Testis (tissue), 3 donors: ENCODE measurements around the gene PTPRD. TPM values are rescaled to one million over a fixed set of nuclear protein-coding genes. Genes with fewer than 3 reads are reported as not detected.

Experiments used
- DNase-seq: peaks from one replicate; pipeline ENCODE4 v3.0.0-alpha.2; 2019
- H3K27ac ChIP-seq, 2 donors: fragments of 200-600 bp; sonication (generic); one replicate each; pipeline ENCODE4 v1.5.1; 2019
- H3K27me3 ChIP-seq: fragments of 200-600 bp; sonication (generic); one replicate; pipeline ENCODE4 v1.5.1; 2019
- H3K36me3 ChIP-seq: fragments of 200-600 bp; sonication (generic); one replicate; pipeline ENCODE4 v1.5.1; 2017; ENCODE audit warnings: low read depth; ENCODE audit errors: missing control alignments
- H3K4me1 ChIP-seq: fragments of 200-600 bp; sonication (generic); one replicate; pipeline ENCODE4 v1.5.1; 2019
- H3K4me3 ChIP-seq, 2 donors: fragments of 200-600 bp; sonication (generic); one replicate each; pipeline ENCODE4 v1.5.1; 2017 to 2019
- H3K9me3 ChIP-seq: fragments of 200-600 bp; sonication (generic); one replicate; pipeline ENCODE4 v1.5.1; 2017
- POLR2A ChIP-seq: fragments of 450-650 bp; IDR thresholded peaks from one replicate; pipeline ENCODE4 v1.6.1; 2017; ENCODE audit warnings: antibody characterized with exemption, mild to moderate bottlenecking, moderate library complexity
- WGBS, 2 donors: methylation state at CpG; one replicate each; pipeline ENCODE4 v1.1.5; 2018; 5-methylcytosine and 5-hydroxymethylcytosine counted together
- intact Hi-C: fragments of 100-400 bp; cut with DNase I; formaldehyde crosslinking; loops from one replicate; pipeline ENCODE4 v1.15.1; 2023; ENCODE audit warnings: low total_unique reads
- polyA plus RNA-seq: library from polyadenylated mRNA; stranded (reverse); fragments of 350-450 nt; fragmentation: Illumina TruSeq; extraction: RNeasy Lipid Tissue Mini Kit (QIAGEN cat#74804); gene quantifications from one replicate; pipeline ENCODE4 v1.2.3, GENCODE V29; 2014; ENCODE audit warnings: low read depth, low replicate concordance; ENCODE audit not compliant: insufficient read depth
- total RNA-seq, 2 donors: library from RNA; depleted of rRNA; stranded (reverse); fragments of >200 nt; gene quantifications; one replicate each; pipeline ENCODE4 v1.2.3, GENCODE V29; 2016
- TF ChIP-seq, protein P1 (sequence below), 3 experiments: fragments of 450-650 bp in 2 of 3; fragments of 200-600 bp in 1 of 3; sonication (generic) in 1 of 3; IDR thresholded peaks; one replicate each; pipeline ENCODE4 v1.5.1; 2016 to 2019; ENCODE audit warnings: antibody characterized with exemption in 3 of 3, mild to moderate bottlenecking in 2 of 3, moderate library complexity in 1 of 3

Gene PTPRD
- total and polyA plus RNA-seq, 3 donors from 2014 or later, result 15.4 to 33.6 (median 32.5) TPM

DNA sequence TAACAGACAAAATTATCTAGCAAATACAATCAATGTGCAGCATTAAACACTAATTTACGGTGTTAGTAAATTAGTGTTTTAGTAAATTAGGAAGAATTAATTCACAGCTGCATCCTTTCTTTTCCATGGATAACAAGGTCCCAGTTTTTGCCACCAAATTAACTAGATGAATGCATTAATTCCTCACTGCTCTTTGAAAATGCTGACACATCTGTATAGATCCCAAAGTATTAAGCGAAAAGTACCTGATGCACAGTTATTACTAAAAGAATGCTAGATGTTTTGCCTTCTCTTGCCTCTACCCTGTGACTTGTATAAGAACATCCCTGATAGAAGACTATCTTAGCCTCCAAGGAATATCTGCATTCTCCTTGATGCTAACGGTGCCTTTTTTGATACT is 2200.5 kb downstream of the PTPRD start:
- intact Hi-C loops, result no loop called here
- no peak overlapping the region for H3K4me3 ChIP-seq
- no peaks in the 10 kb centered on the region for H3K36me3 ChIP-seq
- H3K4me1 ChIP-seq, result no peaks in the 10 kb centered on the region
- no peaks in the 10 kb centered on the region for H3K9me3 ChIP-seq
- H3K27me3 ChIP-seq, result no peaks in the 10 kb centered on the region
- DNase-seq, result no peak
- TF ChIP-seq, protein P1, sequence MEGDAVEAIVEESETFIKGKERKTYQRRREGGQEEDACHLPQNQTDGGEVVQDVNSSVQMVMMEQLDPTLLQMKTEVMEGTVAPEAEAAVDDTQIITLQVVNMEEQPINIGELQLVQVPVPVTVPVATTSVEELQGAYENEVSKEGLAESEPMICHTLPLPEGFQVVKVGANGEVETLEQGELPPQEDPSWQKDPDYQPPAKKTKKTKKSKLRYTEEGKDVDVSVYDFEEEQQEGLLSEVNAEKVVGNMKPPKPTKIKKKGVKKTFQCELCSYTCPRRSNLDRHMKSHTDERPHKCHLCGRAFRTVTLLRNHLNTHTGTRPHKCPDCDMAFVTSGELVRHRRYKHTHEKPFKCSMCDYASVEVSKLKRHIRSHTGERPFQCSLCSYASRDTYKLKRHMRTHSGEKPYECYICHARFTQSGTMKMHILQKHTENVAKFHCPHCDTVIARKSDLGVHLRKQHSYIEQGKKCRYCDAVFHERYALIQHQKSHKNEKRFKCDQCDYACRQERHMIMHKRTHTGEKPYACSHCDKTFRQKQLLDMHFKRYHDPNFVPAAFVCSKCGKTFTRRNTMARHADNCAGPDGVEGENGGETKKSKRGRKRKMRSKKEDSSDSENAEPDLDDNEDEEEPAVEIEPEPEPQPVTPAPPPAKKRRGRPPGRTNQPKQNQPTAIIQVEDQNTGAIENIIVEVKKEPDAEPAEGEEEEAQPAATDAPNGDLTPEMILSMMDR (IDR thresholded peaks at IDR 0.05), result no peak
- TF ChIP-seq POLR2A, result no peak
- no peak overlapping the region for H3K27ac ChIP-seq
- WGBS, 2 donors, result 92% methylated on average over 3 of the region's 3 CpGs

DNA sequence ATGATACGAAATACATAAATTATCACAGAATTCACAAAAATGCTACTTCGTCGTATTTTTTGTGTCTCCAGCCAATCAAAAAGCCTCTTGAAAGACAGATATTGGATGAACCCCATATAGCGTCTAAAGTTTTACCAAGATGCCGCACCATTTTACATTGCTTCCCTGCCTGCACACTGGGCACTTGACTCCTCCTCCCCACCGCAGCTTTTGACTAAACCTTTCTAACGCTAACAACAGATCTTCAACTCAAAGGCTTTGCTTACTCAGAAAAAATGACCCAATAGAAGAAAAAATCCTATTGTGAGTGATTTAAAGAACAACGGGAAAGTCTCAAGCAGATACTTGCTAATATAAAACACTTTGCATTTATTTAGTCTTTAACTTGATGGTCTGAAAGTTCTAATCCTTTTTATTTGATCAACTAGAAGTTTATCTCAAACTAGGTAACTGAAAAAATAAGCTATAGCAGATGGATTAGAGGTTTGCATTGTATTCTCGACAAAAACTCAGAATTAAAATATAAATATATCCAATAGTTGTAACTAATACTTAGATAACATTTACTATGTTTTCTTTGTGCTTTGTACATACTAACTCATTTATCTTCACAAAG is 2204.1 kb downstream of the PTPRD start:
- no peak for DNase-seq
- WGBS, 2 donors, result 74 to 81% methylated on average over 9 of the region's 9 CpGs

DNA sequence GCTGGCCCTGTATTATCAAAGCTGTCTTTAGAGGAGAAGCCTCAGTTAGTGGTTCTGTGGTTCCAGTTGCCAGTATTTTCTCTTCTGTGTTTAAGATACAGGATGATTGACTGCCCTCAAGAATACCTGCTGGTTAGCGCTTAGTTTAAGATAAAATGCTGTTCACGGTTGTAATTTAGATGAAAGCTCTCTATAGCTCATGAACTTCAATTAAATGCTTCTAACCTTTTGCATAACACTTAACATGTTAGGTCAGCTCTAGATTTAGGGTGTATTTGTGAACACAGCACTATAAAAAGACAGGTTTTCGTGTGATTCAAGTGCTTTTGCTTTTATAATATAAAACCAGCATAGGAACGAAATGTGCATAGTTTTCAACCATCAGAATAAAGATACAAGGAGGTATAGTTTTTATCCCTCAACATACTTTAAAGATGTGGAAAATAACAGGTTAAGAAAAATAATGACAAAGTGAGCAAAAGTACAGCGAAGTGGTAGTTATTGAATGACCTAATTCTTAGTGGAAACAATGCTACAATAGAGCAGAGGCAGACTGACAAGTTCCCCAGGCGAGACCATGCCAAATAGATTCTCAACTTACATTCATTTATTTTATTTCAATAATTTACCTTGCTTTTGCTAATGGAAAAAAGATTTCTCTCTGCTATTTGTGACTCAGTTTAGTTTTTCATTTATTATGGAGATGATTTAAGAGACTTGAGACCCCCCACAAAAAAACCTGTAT is 2210.7 kb downstream of the PTPRD start:
- WGBS, 2 donors, result 73 to 78% methylated on average over 6 of the region's 6 CpGs
- intact Hi-C loops, result no loop called here

More for the DNA sequence above, 2204.1 kb downstream of the PTPRD start:
- intact Hi-C loops, result no loop called here
- Histone ChIP-seq H3K9me3 (no peaks in the 10 kb centered on the region), H3K36me3 (no peaks in the 10 kb centered on the region), H3K4me1 (no peaks in the 10 kb centered on the region), H3K27ac (no peak overlapping the region), H3K4me3 (no peak overlapping the region), H3K27me3 (no peaks in the 10 kb centered on the region)
- TF ChIP-seq, protein P1 (IDR thresholded peaks at IDR 0.05), result no peak
- no peak for TF ChIP-seq POLR2A

DNA sequence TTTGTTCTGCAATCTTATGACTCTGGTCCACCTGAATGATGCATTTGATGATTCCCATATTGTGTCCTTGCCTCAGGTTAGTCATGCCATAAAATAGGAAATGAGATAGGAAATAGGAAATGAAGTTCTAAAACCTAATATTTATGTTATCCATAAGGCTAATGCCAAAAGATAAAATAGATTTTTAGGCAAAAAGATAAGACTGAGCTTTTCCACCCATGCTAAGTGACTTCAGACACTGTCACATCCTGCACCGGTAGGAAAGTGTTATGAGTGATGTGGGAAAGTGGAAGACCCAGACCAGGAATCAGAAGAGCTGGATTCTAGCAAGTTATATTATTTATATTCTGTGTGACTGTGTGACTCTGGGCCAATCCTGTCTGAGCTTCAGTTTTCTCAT is 2212.4 kb downstream of the PTPRD start:
- WGBS, 2 donors, result 85 to 97% methylated on average over 1 of the region's 1 CpG
- Histone ChIP-seq H3K36me3 (no peaks in the 10 kb centered on the region), H3K4me3 (no peak overlapping the region), H3K27ac (no peak overlapping the region), H3K27me3 (no peaks in the 10 kb centered on the region), H3K4me1 (no peaks in the 10 kb centered on the region), H3K9me3 (no peaks in the 10 kb centered on the region)
- DNase-seq, result no peak
- TF ChIP-seq POLR2A, result no peak
- TF ChIP-seq, protein P1 (IDR thresholded peaks at IDR 0.05), result no peak
- intact Hi-C loops, result no loop called here

More for the DNA sequence above, 2210.7 kb downstream of the PTPRD start:
- no peak for DNase-seq
- Histone ChIP-seq H3K9me3 (no peaks in the 10 kb centered on the region), H3K27me3 (no peaks in the 10 kb centered on the region), H3K36me3 (no peaks in the 10 kb centered on the region), H3K4me1 (no peaks in the 10 kb centered on the region), H3K4me3 (no peak overlapping the region), H3K27ac (no peak overlapping the region)
- no peak for TF ChIP-seq POLR2A
- TF ChIP-seq, protein P1 (IDR thresholded peaks at IDR 0.05), result no peak
